HepG2 (cell line): ENCODE data around the gene PYCARD. TPM values are rescaled to one million over a fixed set of nuclear protein-coding genes. Genes with fewer than 3 reads are reported as not detected.

ENCODE experiments used
- CCDC6 ChIP-seq: sonication (generic); formaldehyde crosslinking; IDR thresholded peaks from 2 replicates; pipeline ENCODE4 v1.8.1; 2022; ENCODE audit warnings: mild to moderate bottlenecking, missing genetic modification reagents, moderate library complexity
- CHD2 ChIP-seq: IDR thresholded peaks from 2 replicates; pipeline ENCODE4 v1.6.1; 2011; ENCODE audit warnings: low read depth, low read length, improper control_type of control experiment
- IRF1 ChIP-seq: sonication (generic); formaldehyde crosslinking; IDR thresholded peaks from 2 replicates; pipeline ENCODE4 v1.4.0; 2020; ENCODE audit warnings: low read depth, mild to moderate bottlenecking, missing genetic modification reagents
- MIXL1 ChIP-seq: IDR thresholded peaks from 2 replicates; pipeline ENCODE4 v1.6.1; 2016
- NFAT5 ChIP-seq: sonication (generic); formaldehyde crosslinking; IDR thresholded peaks from 2 replicates; pipeline ENCODE4 v1.4.0; 2020; ENCODE audit warnings: missing genetic modification reagents
- POLR2AphosphoS5 ChIP-seq: IDR thresholded peaks from 2 replicates; pipeline ENCODE4 v1.6.1; 2012; ENCODE audit warnings: low read depth, low read length
- REST ChIP-seq, 2 experiments: IDR thresholded peaks; 2 replicates each; pipeline ENCODE4 v1.6.1; 2011 to 2012; ENCODE audit warnings: low read length in 2 of 2, borderline replicate concordance in 1 of 2, low read depth in 1 of 2, mild to moderate bottlenecking in 1 of 2, moderate library complexity in 1 of 2
- SAP130 ChIP-seq: IDR thresholded peaks from 2 replicates; pipeline ENCODE4 v1.6.1; 2016; ENCODE audit warnings: low read depth
- SRF ChIP-seq: IDR thresholded peaks from 2 replicates; pipeline ENCODE4 v1.6.1; 2011; ENCODE audit warnings: mild to moderate bottlenecking, low read depth, low read length, moderate library complexity
- SUZ12 ChIP-seq: fragments of 150-350 bp; IDR thresholded peaks from 2 replicates; pipeline ENCODE4 v1.6.1; 2014; ENCODE audit warnings: low read depth, low read length
- XRCC5 ChIP-seq: fragments of 200-400 bp; formaldehyde crosslinking; optimal IDR thresholded peaks from 2 replicates; pipeline ENCODE3; 2017; ENCODE audit warnings: mild to moderate bottlenecking, low read length
- ZBTB39 ChIP-seq: sonication (generic); formaldehyde crosslinking; IDR thresholded peaks from 2 replicates; pipeline ENCODE4 v1.5.0; 2020; ENCODE audit warnings: missing genetic modification reagents
- ZNF160 ChIP-seq: sonication (generic); formaldehyde crosslinking; IDR thresholded peaks from 2 replicates; pipeline ENCODE4 v1.8.0; 2022; ENCODE audit warnings: mild to moderate bottlenecking, inconsistent platforms, missing genetic modification reagents
- ZNF713 ChIP-seq: sonication (generic); formaldehyde crosslinking; IDR thresholded peaks from 2 replicates; pipeline ENCODE4 v1.4.0; 2020; ENCODE audit warnings: mild to moderate bottlenecking, missing genetic modification reagents
- polyA plus RNA-seq, 8 experiments: library from polyadenylated mRNA; depleted of rRNA in 3 of 8; stranded (reverse) in 7 of 8; unstranded in 1 of 8; fragments of >200 nt; fragmentation: Illumina TruSeq in 4 of 8; extraction: Trizol in 4 of 8; gene quantifications; 2 replicates each; pipeline versions ENCODE4 v1.2.1 to v1.2.3, GENCODE V29; 2011 to 2016; ENCODE audit warnings: low read depth in 4 of 8, missing spikeins in 1 of 8, mixed read lengths in 1 of 8; ENCODE audit not compliant: insufficient read depth in 1 of 8
- total RNA-seq, 5 experiments: library from RNA; depleted of rRNA; stranded (reverse); fragments of >200 nt; fragmentation: Illumina TruSeq; extraction: Trizol; gene quantifications; 2 replicates each; pipeline ENCODE4 v1.2.3, GENCODE V29; 2016; ENCODE audit warnings: low read depth in 1 of 5

Gene PYCARD
- total and polyA plus RNA-seq, 2 of the 13 experiments (the other 11 are each of a cell fraction or from before 2014, with no cell fraction given), result 4.8 to 9.2 TPM

GRCh38 chr16:31192856-31193642 lies 9.5 kb downstream of the PYCARD start (continued):
- TF ChIP-seq NFAT5 (CRISPR knock-in tag) (no peak), SRF (0 out of 2 replicates have a peak, but pooled peaks have one; percentile 10), POLR2AphosphoS5 (peak; percentile 41; the same call in 1 of the 2 replicates), CCDC6 (no peak), REST (IDR thresholded peaks at IDR 0.05; ENCODE audit: borderline replicate concordance in 1 of 2, low read depth in 1 of 2, low read length in 2 of 2) (no peak), SUZ12 (no peak), MIXL1 (CRISPR knock-in tag) (no peak), ZNF713 (CRISPR knock-in tag) (no peak), CHD2 (no peak), ZBTB39 (CRISPR knock-in tag) (no peak), XRCC5 (no peak), SAP130 (CRISPR knock-in tag) (no peak), ZNF160 (CRISPR knock-in tag) (no peak), IRF1 (no peak)
